K562 (cell line): Measurements from ENCODE around the gene PTK7. TPM values are rescaled to one million over a fixed set of nuclear protein-coding genes. Genes with fewer than 3 reads are reported as not detected.

Source experiments
- BRF1 ChIP-seq: IDR thresholded peaks from 3 replicates; pipeline ENCODE4 v1.6.1; 2011; ENCODE audit warnings: borderline replicate concordance, mild to moderate bottlenecking; ENCODE audit not compliant: insufficient read length; ENCODE audit errors: extremely low read depth
- CBX1 ChIP-seq: sonication (generic); IDR thresholded peaks from 2 replicates; pipeline ENCODE4 v1.6.1; 2016; ENCODE audit warnings: antibody characterized with exemption, low read depth, mild to moderate bottlenecking
- CTBP1 ChIP-seq: fragments of 450-650 bp; IDR thresholded peaks from 2 replicates; pipeline ENCODE4 v1.6.1; 2016; ENCODE audit warnings: borderline replicate concordance
- DIDO1 ChIP-seq: fragments of 450-650 bp; IDR thresholded peaks from 2 replicates; pipeline ENCODE4 v1.6.1; 2016; ENCODE audit warnings: low read depth, missing biosample characterization, missing genetic modification characterization
- EGR1 ChIP-seq: fragments of 450-650 bp; conservative IDR thresholded peaks from 2 replicates; pipeline ENCODE4 v1.6.1; 2017; ENCODE audit warnings: mild to moderate bottlenecking
- GABPB1 ChIP-seq: sonication (generic); formaldehyde crosslinking; IDR thresholded peaks from 2 replicates; pipeline ENCODE4 v1.8.0; 2022; ENCODE audit warnings: mild to moderate bottlenecking, missing genetic modification reagents
- HMG20B ChIP-seq: fragments of 250-450 bp; sonication (Bioruptor Pico); IDR thresholded peaks from 2 replicates; pipeline ENCODE4 v1.5.0; 2021; ENCODE audit warnings: mild to moderate bottlenecking
- MAFK ChIP-seq: IDR thresholded peaks from 2 replicates; pipeline ENCODE4 v1.6.1; 2011; ENCODE audit warnings: low read length, improper control_type of control experiment
- NBN ChIP-seq: fragments of 450-650 bp; IDR thresholded peaks from 2 replicates; pipeline ENCODE4 v1.6.1; 2016; ENCODE audit warnings: low read depth, mild to moderate bottlenecking
- NCOA1 ChIP-seq: fragments of 450-650 bp; IDR thresholded peaks from 2 replicates; pipeline ENCODE4 v1.6.1; 2016; ENCODE audit warnings: low read depth
- NEUROD1 ChIP-seq: fragments of 150-350 bp; IDR thresholded peaks from 2 replicates; pipeline ENCODE4 v1.6.1; 2014; ENCODE audit warnings: borderline replicate concordance, low read length, low read depth; ENCODE audit not compliant: partially characterized antibody
- PRPF4 ChIP-seq: fragments of 200-400 bp; formaldehyde crosslinking; IDR thresholded peaks from one replicate; pipeline ENCODE4 v1.6.1; 2017; ENCODE audit warnings: low read length, low read depth, mild to moderate bottlenecking; ENCODE audit not compliant: insufficient read depth, poor library complexity, severe bottlenecking
- SIN3A ChIP-seq, 2 experiments: fragments of 150-350 bp in 1 of 2; IDR thresholded peaks; 2 replicates each; pipeline ENCODE4 v1.6.1; 2011 to 2016; ENCODE audit warnings: borderline replicate concordance in 2 of 2, low read depth in 2 of 2, low read length in 2 of 2, mild to moderate bottlenecking in 2 of 2, moderate library complexity in 2 of 2; ENCODE audit not compliant: control insufficient read depth in 1 of 2
- SMAD4 ChIP-seq: fragments of 250-450 bp; sonication (Bioruptor Pico); conservative IDR thresholded peaks from 2 replicates; pipeline ENCODE4 v1.8.0; 2021; ENCODE audit warnings: inconsistent platforms, mild to moderate bottlenecking, moderate library complexity
- SP1 ChIP-seq: sonication (generic); formaldehyde crosslinking; IDR thresholded peaks from 2 replicates; pipeline ENCODE4 v1.8.1; 2022; ENCODE audit warnings: mild to moderate bottlenecking, missing genetic modification reagents
- STAG1 ChIP-seq: sonication (generic); formaldehyde crosslinking; IDR thresholded peaks from 2 replicates; pipeline ENCODE4 v1.5.0; 2020; ENCODE audit warnings: missing genetic modification reagents, borderline replicate concordance
- SUPT5H ChIP-seq: fragments of 450-650 bp; IDR thresholded peaks from 2 replicates; pipeline ENCODE4 v1.6.1; 2016
- ZKSCAN1 ChIP-seq: fragments of 150-350 bp; IDR thresholded peaks from 2 replicates; pipeline ENCODE4 v1.6.1; 2016; ENCODE audit warnings: low read depth, low read length
- ZNF174 ChIP-seq: fragments of 250-450 bp; sonication (Bioruptor Pico); IDR thresholded peaks from 2 replicates; pipeline ENCODE4 v1.4.0; 2020; ENCODE audit warnings: mild to moderate bottlenecking
- ZNF282 ChIP-seq: sonication (generic); formaldehyde crosslinking; IDR thresholded peaks from 2 replicates; pipeline ENCODE4 v1.8.1; 2023; ENCODE audit warnings: missing genetic modification reagents
- ZNF583 ChIP-seq: fragments of 250-450 bp; sonication (Bioruptor Pico); IDR thresholded peaks from 2 replicates; pipeline ENCODE4 v1.4.0; 2020
- polyA plus RNA-seq, 8 experiments: library from polyadenylated mRNA; depleted of rRNA in 4 of 8; stranded (reverse) in 5 of 8; unstranded in 3 of 8; fragments of >200 nt; fragmentation: Nextera tagmentation in 2 of 8; fragmentation: Illumina TruSeq in 1 of 8; extraction: Ambion mirVana in 2 of 8; extraction: Trizol in 1 of 8; gene quantifications; 2 replicates each; pipeline versions ENCODE4 v1.2.1 to v1.2.3, GENCODE V29; 2011 to 2014; ENCODE audit warnings: inconsistent platforms in 1 of 8, missing spikeins in 1 of 8
- total RNA-seq, 7 experiments: library from RNA; depleted of rRNA in 6 of 7; stranded (reverse); fragments of >200 nt in 6 of 7; fragmentation: Illumina TruSeq in 2 of 7; extraction: Trizol in 2 of 7; gene quantifications; 2 replicates each; pipeline versions ENCODE4 v1.2.1 to v1.2.3, GENCODE V29; 2011 to 2021; ENCODE audit warnings: low replicate concordance in 1 of 7
- TF ChIP-seq, protein P1 (sequence below): fragments of 450-650 bp; IDR thresholded peaks from 2 replicates; pipeline ENCODE4 v1.6.1; 2016
- TF ChIP-seq, protein P2 (sequence below): sonication (generic); formaldehyde crosslinking; IDR thresholded peaks from 2 replicates; pipeline ENCODE4 v1.8.0; 2022; ENCODE audit warnings: mild to moderate bottlenecking, missing genetic modification reagents
- TF ChIP-seq, protein P3 (sequence below): fragments of 450-650 bp; conservative IDR thresholded peaks from 2 replicates; pipeline ENCODE4 v1.6.1; 2016; ENCODE audit warnings: missing genetic modification characterization, low read depth, mild to moderate bottlenecking, missing compliant biosample characterization, moderate library complexity
- TF ChIP-seq, protein P4 (sequence below): fragments of 450-650 bp; formaldehyde crosslinking; IDR thresholded peaks from 2 replicates; pipeline ENCODE4 v1.4.0; 2022; ENCODE audit warnings: missing genetic modification characterization

PTK7 gene
- total and polyA plus RNA-seq, 9 of the 15 experiments (the other 6 are each of a cell fraction or from before 2014, with no cell fraction given) = 0.20 to 6.8 (median 4.2) TPM

DNA sequence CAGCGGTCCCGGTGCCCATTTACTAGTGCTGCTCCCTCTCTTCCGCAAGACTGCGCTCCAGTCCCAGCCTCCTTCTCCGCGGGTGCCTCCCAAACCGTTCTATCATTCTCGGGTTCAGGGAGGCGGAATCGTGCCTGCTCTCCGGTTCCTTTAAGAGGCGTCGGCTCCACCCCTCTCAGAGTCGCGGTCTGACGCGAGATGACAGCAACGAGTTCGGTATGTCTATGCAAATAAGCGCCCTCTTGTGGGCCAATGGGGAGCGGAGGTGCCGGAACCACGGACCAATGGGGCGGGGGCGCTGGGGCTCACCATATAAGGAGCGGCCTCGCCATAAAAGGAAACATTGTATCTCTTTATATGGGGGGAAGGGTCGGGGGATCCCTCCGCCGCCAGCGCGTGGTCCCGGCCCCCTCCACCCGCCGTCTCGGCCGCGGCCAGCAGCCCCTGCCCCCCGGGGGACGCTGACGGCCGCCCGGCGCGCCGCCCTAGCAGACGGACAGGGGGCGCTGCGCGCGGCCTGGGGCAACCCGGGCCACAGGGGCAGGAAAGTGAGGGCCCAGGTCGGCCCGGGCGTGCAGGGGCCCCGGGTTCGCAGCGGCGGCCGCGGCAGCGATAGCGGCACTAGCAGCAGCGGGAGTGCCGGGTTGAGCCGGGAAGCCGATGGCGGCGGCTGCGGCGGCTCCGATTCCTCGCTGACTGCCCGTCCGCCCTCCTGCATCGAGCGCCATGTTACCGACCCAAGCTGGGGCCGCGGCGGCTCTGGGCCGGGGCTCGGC is 95.0 kb downstream of the PTK7 start, which contains the start of gene SRF (continued):
- TF ChIP-seq, protein P1, sequence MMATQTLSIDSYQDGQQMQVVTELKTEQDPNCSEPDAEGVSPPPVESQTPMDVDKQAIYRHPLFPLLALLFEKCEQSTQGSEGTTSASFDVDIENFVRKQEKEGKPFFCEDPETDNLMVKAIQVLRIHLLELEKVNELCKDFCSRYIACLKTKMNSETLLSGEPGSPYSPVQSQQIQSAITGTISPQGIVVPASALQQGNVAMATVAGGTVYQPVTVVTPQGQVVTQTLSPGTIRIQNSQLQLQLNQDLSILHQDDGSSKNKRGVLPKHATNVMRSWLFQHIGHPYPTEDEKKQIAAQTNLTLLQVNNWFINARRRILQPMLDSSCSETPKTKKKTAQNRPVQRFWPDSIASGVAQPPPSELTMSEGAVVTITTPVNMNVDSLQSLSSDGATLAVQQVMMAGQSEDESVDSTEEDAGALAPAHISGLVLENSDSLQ = peak; percentile 89
- peak; percentile 82 for TF ChIP-seq CTBP1
- no peak for TF ChIP-seq ZNF174 (CRISPR knock-in tag)
- peak; percentile 91; the same call in 1 of the 2 replicates for TF ChIP-seq NBN
- TF ChIP-seq NEUROD1 = peak; percentile 8
- peak; percentile 58; the same call in 1 of the 2 replicates for TF ChIP-seq GABPB1 (CRISPR knock-in tag)
- peak; percentile 35; the same call in 1 of the 2 replicates for TF ChIP-seq STAG1 (CRISPR knock-in tag)
- TF ChIP-seq SMAD4 (CRISPR knock-in tag) = peak; percentile 98
- TF ChIP-seq, protein P2, sequence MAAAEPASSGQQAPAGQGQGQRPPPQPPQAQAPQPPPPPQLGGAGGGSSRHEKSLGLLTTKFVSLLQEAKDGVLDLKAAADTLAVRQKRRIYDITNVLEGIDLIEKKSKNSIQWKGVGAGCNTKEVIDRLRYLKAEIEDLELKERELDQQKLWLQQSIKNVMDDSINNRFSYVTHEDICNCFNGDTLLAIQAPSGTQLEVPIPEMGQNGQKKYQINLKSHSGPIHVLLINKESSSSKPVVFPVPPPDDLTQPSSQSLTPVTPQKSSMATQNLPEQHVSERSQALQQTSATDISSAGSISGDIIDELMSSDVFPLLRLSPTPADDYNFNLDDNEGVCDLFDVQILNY (CRISPR knock-in tag) = peak; percentile 77; the same call in 1 of the 2 replicates
- no peak; the same call in 1 of the 2 replicates for TF ChIP-seq ZNF282 (CRISPR knock-in tag)
- TF ChIP-seq, protein P3, sequence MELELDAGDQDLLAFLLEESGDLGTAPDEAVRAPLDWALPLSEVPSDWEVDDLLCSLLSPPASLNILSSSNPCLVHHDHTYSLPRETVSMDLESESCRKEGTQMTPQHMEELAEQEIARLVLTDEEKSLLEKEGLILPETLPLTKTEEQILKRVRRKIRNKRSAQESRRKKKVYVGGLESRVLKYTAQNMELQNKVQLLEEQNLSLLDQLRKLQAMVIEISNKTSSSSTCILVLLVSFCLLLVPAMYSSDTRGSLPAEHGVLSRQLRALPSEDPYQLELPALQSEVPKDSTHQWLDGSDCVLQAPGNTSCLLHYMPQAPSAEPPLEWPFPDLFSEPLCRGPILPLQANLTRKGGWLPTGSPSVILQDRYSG = no peak
- peak; percentile 20 for TF ChIP-seq PRPF4
- TF ChIP-seq SP1 (CRISPR knock-in tag) = peak; percentile 93
- TF ChIP-seq EGR1 = peak; percentile 64
- TF ChIP-seq DIDO1 (tag) = no peak
- peak; percentile 82; the same call in 1 of the 2 replicates for TF ChIP-seq SUPT5H
- no peak for TF ChIP-seq BRF1
- TF ChIP-seq SIN3A (IDR thresholded peaks at IDR 0.05; ENCODE audit: borderline replicate concordance in 2 of 2, control insufficient read depth in 1 of 2, low read depth in 2 of 2, low read length in 2 of 2) = peak; percentile 44 to 88; a peak in 3 of 4 replicates
- no peak for TF ChIP-seq NCOA1
- no peak for TF ChIP-seq HMG20B (CRISPR knock-in tag)
- TF ChIP-seq ZKSCAN1 = peak; percentile 31; the same call in 1 of the 2 replicates
- TF ChIP-seq MAFK = peak; percentile 16; the same call in 1 of the 2 replicates
- peak; percentile 74; the same call in 1 of the 2 replicates for TF ChIP-seq CBX1
- 0 out of 2 replicates have a peak, but pooled peaks have one; percentile 47 for TF ChIP-seq ZNF583 (CRISPR knock-in tag)
- TF ChIP-seq, protein P4, sequence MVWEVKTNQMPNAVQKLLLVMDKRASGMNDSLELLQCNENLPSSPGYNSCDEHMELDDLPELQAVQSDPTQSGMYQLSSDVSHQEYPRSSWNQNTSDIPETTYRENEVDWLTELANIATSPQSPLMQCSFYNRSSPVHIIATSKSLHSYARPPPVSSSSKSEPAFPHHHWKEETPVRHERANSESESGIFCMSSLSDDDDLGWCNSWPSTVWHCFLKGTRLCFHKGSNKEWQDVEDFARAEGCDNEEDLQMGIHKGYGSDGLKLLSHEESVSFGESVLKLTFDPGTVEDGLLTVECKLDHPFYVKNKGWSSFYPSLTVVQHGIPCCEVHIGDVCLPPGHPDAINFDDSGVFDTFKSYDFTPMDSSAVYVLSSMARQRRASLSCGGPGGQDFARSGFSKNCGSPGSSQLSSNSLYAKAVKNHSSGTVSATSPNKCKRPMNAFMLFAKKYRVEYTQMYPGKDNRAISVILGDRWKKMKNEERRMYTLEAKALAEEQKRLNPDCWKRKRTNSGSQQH (CRISPR knock-in tag) = no peak
